ENCODE measurements around the gene SGTA.
"Not testable (repeated sequence)": the region's sequence is repeated elsewhere in the genome, so short reads cannot be mapped to it uniquely, and the experiment has no call there.

The SGTA gene

DNA sequence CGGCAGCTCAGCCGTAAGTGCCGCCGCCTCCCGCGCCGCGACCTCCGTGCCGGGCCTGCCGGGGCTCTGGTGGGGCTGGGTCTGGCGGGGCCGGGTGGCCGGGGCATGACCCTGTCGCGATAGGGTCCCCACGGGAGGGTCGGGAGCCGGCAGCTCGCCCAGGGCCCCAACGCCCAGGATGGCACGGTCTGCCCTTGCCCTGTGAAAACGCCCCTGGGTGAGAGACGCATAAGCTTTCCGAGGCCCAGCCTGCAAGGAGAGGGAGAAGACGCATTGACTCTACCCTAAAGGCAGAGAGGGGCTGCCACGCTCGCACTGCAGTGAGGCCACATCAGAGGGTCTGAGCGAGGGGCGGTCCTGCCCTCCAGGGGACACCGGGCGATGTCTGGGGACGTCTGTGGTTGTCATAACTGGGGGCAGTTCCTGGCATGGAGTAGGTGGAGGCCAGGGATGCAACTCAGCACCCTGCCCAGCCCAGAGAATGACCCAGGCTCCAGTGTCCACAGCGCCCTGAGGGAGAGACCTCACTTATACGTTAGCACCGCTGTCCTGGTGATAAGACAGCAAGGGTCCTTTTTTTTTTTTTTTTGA lies 37.1 kb upstream of the SGTA start:
- Histone ChIP-seq H3K27ac (peak overlapping the region; percentile 28 to 71), H3K4me3 (peak overlapping the region; percentile 97)
- no peak for DNase-seq (ENCODE audit: low spot score)
- no peak for TF ChIP-seq CTCF (IDR thresholded peaks at IDR 0.05)

GRCh38 chr19:2819540-2820111 lies 36.6 kb upstream of the SGTA start, which contains the start of gene ZNF554:
TSS of gene ZNF554 (plus strand) at chr19:2819868. CDS start at chr19:2820072, 204 bp downstream.
- Histone ChIP-seq H3K27ac (peak within 1 kb of the TSS; percentile 28 to 71), H3K4me3 (peak within 1 kb of the TSS; percentile 97)
- DNase-seq (ENCODE audit: low spot score) = peak; percentile 94
- peak; percentile 94 for TF ChIP-seq CTCF (IDR thresholded peaks at IDR 0.05)

DNA sequence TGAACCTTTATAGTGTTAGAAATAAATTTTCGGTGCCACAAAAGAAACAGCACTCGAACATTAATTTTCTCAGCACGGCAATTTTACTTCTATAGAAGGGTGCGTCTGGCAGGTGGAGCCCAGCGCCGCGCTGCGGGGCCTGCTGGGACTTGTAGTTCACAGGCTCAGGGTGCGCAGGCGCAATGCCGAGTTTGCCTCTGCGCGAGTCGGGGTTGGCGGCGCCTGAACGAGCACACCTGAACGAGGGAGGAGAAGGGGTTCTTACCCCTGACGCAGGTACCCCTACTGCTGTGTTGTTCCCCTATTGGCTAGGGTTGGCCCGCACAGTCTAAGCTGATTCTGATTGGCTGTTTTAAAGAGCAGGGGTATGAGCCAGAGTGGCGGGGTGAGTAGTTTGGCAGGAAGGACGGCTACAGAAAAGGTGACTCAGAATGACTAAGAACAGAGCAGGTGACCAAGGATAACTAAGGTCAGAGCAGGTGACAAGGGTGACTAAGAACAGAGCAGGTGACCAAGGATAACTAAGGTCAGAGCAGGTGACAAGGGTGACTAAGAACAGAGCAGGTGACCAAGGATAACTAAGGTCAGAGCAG lies 34.3 kb upstream of the SGTA start:
- DNase-seq (ENCODE audit: low spot score); H3K27ac ChIP-seq; H3K4me3 ChIP-seq: not testable (repeated sequence)

DNA sequence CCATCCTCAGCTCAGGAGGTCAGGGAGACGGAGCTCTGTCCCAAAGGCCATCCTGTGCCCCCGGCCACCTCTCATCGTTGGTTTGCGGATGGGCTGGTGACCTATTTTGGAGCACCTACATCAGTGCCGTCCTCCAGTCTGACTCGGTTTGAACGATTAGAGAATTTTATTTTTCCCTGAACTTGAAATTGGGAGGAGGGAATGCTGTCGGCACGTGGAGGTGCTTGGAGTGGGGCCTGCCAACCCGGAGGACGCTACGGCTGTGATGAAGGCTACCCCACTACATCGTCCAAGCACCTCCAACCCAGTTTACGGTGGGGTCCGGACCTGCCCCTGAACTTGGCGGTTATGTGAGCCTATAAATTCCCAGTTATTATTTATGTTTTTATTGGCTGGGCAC lies 33.6 kb upstream of the SGTA start:
- Histone ChIP-seq H3K4me3 (no peak overlapping the region), H3K27ac (no peak overlapping the region)
- TF ChIP-seq CTCF (IDR thresholded peaks at IDR 0.05) = no peak
- DNase-seq (ENCODE audit: low spot score) = no peak

DNA sequence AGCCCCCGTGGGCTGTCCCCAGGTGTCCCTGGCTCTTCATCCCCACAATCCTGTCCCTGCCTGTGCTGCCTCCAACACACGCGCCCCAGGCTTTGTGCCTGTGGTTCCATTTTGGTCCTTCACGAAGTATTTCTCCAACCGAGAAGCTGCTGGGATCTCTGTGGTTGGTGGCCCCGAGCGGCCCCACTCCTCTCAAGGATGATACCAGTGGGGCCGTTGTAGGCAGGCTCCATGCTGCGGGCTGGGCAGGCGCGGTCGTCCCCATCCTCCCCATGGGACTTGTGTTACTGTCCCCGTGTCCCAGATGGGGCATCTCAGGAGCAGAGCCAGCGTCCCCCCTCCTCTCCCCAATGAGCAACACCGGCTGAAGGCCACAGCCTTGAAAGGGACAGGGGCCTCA lies 32.9 kb upstream of the SGTA start:
- Histone ChIP-seq H3K4me3 (no peak overlapping the region), H3K27ac (no peak overlapping the region)
- TF ChIP-seq CTCF (IDR thresholded peaks at IDR 0.05) = no peak
- no peak for DNase-seq (ENCODE audit: low spot score)

GRCh38 chr19:2815191-2815614 lies 32.1 kb upstream of the SGTA start:
- H3K4me3 ChIP-seq = no peak overlapping the region
- H3K27ac ChIP-seq = no peak overlapping the region
- no peak for DNase-seq (ENCODE audit: low spot score)
- TF ChIP-seq CTCF (IDR thresholded peaks at IDR 0.05) = no peak

DNA sequence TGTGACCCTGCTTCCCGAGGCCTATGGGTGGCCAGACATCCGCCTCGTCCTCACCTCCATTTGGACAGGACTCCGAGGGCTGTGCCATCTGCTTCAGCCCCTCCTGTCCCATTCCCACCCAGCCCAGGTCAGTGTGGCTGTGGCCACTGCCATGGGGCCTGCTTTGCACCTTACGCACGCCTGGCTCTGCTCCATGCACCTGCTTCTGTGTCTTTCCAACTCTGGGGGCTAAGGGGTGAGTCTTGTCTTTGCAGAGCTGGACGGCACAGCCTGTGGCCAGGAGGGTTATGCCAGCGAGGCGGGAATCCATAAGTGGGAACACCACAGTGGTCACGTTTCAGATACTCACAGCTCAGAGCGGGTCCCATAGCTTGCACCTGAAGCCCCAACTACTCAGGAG lies 31.4 kb upstream of the SGTA start:
- Histone ChIP-seq H3K27ac (no peak overlapping the region), H3K4me3 (no peak overlapping the region)
- DNase-seq (ENCODE audit: low spot score) = no peak
- TF ChIP-seq CTCF (IDR thresholded peaks at IDR 0.05) = no peak

Measured in coronary artery (tissue), 2 donors.